Mesendoderm (in vitro differentiated cells): ENCODE measurements around the gene SCFD2.

Source experiments
- DNase-seq: peaks from one replicate; pipeline ENCODE4 v3.0.0; 2013
- H2AK5ac ChIP-seq: 2 replicates; pipeline ENCODE4 v1.6.1; 2013; ENCODE audit warnings: low read length, inconsistent platforms
- H2BK120ac ChIP-seq: 2 replicates; pipeline ENCODE4 v1.6.1; 2013; ENCODE audit warnings: low read depth, mild to moderate bottlenecking, low read length, moderate library complexity, mixed read lengths
- H2BK15ac ChIP-seq: replicated peaks from 2 replicates; pipeline ENCODE4 v1.6.1; 2013; ENCODE audit warnings: low read depth, mild to moderate bottlenecking, moderate library complexity
- H2BK5ac ChIP-seq: 2 replicates; pipeline ENCODE4 v1.6.1; 2013; ENCODE audit warnings: low read length, inconsistent platforms
- H3K18ac ChIP-seq: 2 replicates; pipeline ENCODE4 v1.6.1; 2013; ENCODE audit warnings: mild to moderate bottlenecking, low read length, mixed read lengths
- H3K23ac ChIP-seq: one replicate; pipeline ENCODE4 v1.6.1; 2013; ENCODE audit warnings: low read length
- H3K27ac ChIP-seq: 2 replicates; pipeline ENCODE4 v1.5.1; 2013; ENCODE audit warnings: low read depth, mild to moderate bottlenecking, inconsistent platforms, low read length, moderate library complexity
- H3K27me3 ChIP-seq: 2 replicates; pipeline ENCODE4 v1.6.1; 2013; ENCODE audit warnings: low read length, control low read depth, mild to moderate bottlenecking, inconsistent platforms; ENCODE audit not compliant: insufficient read depth, poor library complexity
- H3K36me3 ChIP-seq: 2 replicates; pipeline ENCODE4 v1.6.1; 2013; ENCODE audit warnings: low read length, inconsistent platforms; ENCODE audit not compliant: control insufficient read depth, insufficient read depth
- H3K4ac ChIP-seq: one replicate; pipeline ENCODE4 v1.6.1; 2013; ENCODE audit warnings: low read depth, mild to moderate bottlenecking, low read length, moderate library complexity
- H3K4me1 ChIP-seq: 2 replicates; pipeline ENCODE4 v1.6.1; 2013; ENCODE audit warnings: low read depth, low read length, inconsistent platforms; ENCODE audit not compliant: control insufficient read depth
- H3K4me2 ChIP-seq: 2 replicates; pipeline ENCODE4 v1.6.1; 2013; ENCODE audit warnings: low read length
- H3K4me3 ChIP-seq: 2 replicates; pipeline ENCODE4 v1.5.1; 2013; ENCODE audit warnings: mild to moderate bottlenecking, low read length
- H3K56ac ChIP-seq: one replicate; pipeline ENCODE4 v1.6.1; 2013; ENCODE audit warnings: low read length
- H3K79me1 ChIP-seq: 2 replicates; pipeline ENCODE4 v1.6.1; 2013; ENCODE audit warnings: low read length, inconsistent platforms
- H3K79me2 ChIP-seq: 2 replicates; pipeline ENCODE4 v1.6.1; 2013; ENCODE audit warnings: mild to moderate bottlenecking, low read length; ENCODE audit not compliant: control insufficient read depth, insufficient read depth
- H3K9ac ChIP-seq: 2 replicates; pipeline ENCODE4 v1.6.1; 2013; ENCODE audit warnings: low read length, inconsistent platforms
- H4K5ac ChIP-seq: one replicate; pipeline ENCODE4 v1.6.1; 2013; ENCODE audit warnings: low read length
- H4K8ac ChIP-seq: one replicate; pipeline ENCODE4 v1.6.1; 2013; ENCODE audit warnings: low read depth, mild to moderate bottlenecking, control low read depth, low read length, moderate library complexity
- WGBS: extraction: QIAGEN DNeasy Blood & Tissue Kit; methylation state at CpG from one replicate; pipeline ENCODE4 v1.1.7; 2013; ENCODE audit warnings: low lambda C conversion rate, missing lambda C conversion rate; ENCODE audit not compliant: insufficient coverage; ENCODE audit errors: extremely low coverage; 5-methylcytosine and 5-hydroxymethylcytosine counted together

The SCFD2 gene

DNA sequence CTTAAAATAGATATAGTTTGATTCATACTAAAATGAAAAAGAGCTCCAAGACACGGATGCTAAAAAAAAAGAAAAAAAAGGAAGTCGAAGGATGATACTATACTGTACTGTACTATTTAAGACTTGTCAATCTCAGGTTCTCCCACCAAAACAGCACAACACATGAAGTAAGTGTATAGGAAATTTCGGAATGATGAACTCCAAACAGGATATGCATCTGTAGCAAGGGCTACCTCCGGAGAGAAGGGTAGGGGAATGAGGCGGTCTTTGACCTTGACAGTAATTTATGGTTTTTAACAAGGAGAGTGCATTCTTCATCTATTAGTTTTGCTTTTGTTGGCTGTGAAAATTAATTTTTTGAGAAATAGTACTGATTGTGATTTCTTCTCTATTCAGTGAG, 11.0 kb upstream of the SCFD2 start:
- H3K18ac ChIP-seq, result no peak overlapping the region
- H3K56ac ChIP-seq, result peak overlapping the region; percentile 3
- no peak overlapping the region for H3K4me2 ChIP-seq
- no peak overlapping the region for H2BK120ac ChIP-seq
- H4K5ac ChIP-seq, result no peak overlapping the region
- H3K79me2 ChIP-seq, result peaks cover 29% of the 10 kb centered on the region
- H3K4ac ChIP-seq, result no peak overlapping the region
- no peaks in the 10 kb centered on the region for H3K36me3 ChIP-seq
- H3K4me3 ChIP-seq, result no peak overlapping the region
- H2BK5ac ChIP-seq, result no peak overlapping the region
- H3K23ac ChIP-seq, result no peak overlapping the region
- H3K4me1 ChIP-seq, result peaks cover 2% of the 10 kb centered on the region
- H4K8ac ChIP-seq, result no peak overlapping the region
- no peak overlapping the region for H2BK15ac ChIP-seq
- peak overlapping the region; percentile 54 for H3K9ac ChIP-seq
- WGBS, result no CpG with 5 or more reads among the region's 5 CpGs
- no peaks in the 10 kb centered on the region for H3K27me3 ChIP-seq
- DNase-seq, result no peak
- peaks cover 1% of the 10 kb centered on the region for H3K79me1 ChIP-seq
- no peak overlapping the region for H2AK5ac ChIP-seq
- H3K27ac ChIP-seq, result no peak overlapping the region

DNA sequence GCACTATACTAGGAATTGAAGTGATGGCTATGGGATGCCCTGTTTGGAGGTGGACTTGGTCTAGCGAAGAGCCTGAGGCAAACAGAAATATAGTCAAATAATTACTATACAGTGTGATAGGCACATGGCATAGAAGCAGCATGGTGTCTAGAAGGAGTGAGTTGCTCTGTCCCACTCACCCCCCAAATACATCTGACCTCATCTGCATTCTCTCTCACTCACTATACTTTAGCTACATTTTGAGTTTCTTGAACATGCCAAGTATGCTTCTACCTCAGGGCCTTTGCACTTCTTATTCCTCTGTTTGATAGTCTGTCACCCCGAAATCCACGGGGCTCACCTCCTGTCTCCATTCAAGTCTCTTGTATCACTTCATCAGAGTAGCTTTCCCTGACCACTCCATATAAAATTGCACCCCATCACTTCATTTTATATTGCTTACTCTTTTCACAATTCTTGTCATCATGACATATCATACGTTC, 9.0 kb upstream of the SCFD2 start:
- Histone ChIP-seq H2AK5ac (no peak overlapping the region), H3K4ac (peak overlapping the region; percentile 36), H3K18ac (no peak overlapping the region), H2BK15ac (no peak overlapping the region), H3K4me1 (peaks cover 2% of the 10 kb centered on the region), H3K79me1 (no peaks in the 10 kb centered on the region), H3K4me2 (no peak overlapping the region), H3K23ac (no peak overlapping the region), H3K9ac (no peak overlapping the region), H3K79me2 (peaks cover 19% of the 10 kb centered on the region), H3K27me3 (no peaks in the 10 kb centered on the region), H4K8ac (no peak overlapping the region), H3K56ac (no peak overlapping the region), H3K4me3 (no peak overlapping the region), H4K5ac (no peak overlapping the region), H2BK120ac (no peak overlapping the region), H3K36me3 (no peaks in the 10 kb centered on the region), H3K27ac (no peak overlapping the region), H2BK5ac (no peak overlapping the region)
- no peak for DNase-seq
- WGBS, result no CpG with 5 or more reads among the region's 4 CpGs

DNA sequence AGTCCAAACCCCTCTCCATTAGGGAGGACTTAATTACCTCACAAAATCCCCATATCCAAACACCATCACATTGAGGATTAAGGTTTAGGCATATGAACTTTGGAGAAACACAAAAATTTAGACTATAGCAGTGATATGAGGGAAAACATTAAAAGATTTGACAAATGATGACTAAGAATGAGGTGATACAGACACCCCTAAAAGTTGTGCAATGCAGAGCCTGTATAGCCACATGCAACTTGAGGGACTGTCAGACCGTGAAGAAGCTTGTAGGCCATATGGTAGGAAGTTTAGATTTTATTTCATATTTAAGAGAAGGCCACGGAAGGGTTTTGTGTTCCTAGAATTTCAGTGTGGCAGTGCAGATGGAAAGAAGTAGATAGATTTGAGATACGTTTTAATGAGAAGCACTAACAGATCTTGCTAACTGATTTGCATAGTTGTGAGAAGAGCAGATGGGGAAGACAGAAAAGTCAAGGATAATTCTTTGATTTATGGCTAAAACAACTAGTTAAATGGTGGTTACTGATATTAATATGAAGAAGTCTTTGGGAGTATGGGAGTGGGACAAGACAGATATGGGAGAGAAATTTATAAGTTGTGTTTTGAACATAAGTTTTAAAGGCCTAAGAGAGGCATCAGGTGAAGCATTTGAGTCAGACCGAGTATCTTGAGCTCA, 6.1 kb upstream of the SCFD2 start:
- DNase-seq, result no peak
- no peak overlapping the region for H3K56ac ChIP-seq
- H3K4me2 ChIP-seq, result no peak overlapping the region
- no peak overlapping the region for H2AK5ac ChIP-seq
- no peak overlapping the region for H3K9ac ChIP-seq
- WGBS, result 100% methylated on average over 1 of the region's 4 CpGs
- H2BK5ac ChIP-seq, result no peak overlapping the region
- H3K4me3 ChIP-seq, result no peak overlapping the region
- no peak overlapping the region for H3K23ac ChIP-seq
- H3K27me3 ChIP-seq, result no peaks in the 10 kb centered on the region
- H4K5ac ChIP-seq, result no peak overlapping the region
- peaks cover 2% of the 10 kb centered on the region for H3K4me1 ChIP-seq
- no peak overlapping the region for H3K18ac ChIP-seq
- H3K4ac ChIP-seq, result no peak overlapping the region
- no peaks in the 10 kb centered on the region for H3K36me3 ChIP-seq
- H3K27ac ChIP-seq, result no peak overlapping the region
- no peaks in the 10 kb centered on the region for H3K79me1 ChIP-seq
- H2BK120ac ChIP-seq, result no peak overlapping the region
- no peak overlapping the region for H4K8ac ChIP-seq
- no peak overlapping the region for H2BK15ac ChIP-seq
- H3K79me2 ChIP-seq, result no peaks in the 10 kb centered on the region

DNA sequence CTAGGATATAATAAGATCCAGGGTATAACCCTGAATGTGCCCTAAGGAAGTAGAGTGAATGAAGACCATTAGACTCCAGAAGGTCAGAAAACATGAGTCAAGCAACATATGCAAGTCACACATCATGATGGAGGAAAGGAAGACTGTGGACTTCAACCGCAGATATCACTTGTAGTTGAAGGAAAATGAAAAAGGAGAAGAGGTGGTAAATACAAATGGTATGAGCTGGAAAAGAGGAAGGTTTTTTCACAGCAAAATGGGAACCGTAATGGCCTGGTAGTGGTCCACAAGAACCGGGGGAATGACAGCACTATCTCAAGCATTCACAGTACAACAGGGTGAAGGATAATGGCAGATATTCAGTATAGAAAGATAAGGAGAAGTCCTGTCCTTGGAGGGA, 5.2 kb upstream of the SCFD2 start:
- Histone ChIP-seq H3K36me3 (no peaks in the 10 kb centered on the region), H3K27ac (no peak overlapping the region), H4K5ac (no peak overlapping the region), H3K79me2 (no peaks in the 10 kb centered on the region), H3K23ac (no peak overlapping the region), H3K18ac (no peak overlapping the region), H3K4me1 (peaks cover 2% of the 10 kb centered on the region), H2BK15ac (no peak overlapping the region), H3K4me3 (no peak overlapping the region), H3K9ac (no peak overlapping the region), H3K56ac (no peak overlapping the region), H2BK120ac (no peak overlapping the region), H3K27me3 (no peaks in the 10 kb centered on the region), H2BK5ac (no peak overlapping the region), H3K4ac (no peak overlapping the region), H4K8ac (no peak overlapping the region), H3K79me1 (no peaks in the 10 kb centered on the region), H3K4me2 (no peak overlapping the region), H2AK5ac (no peak overlapping the region)
- WGBS, result no CpG with 5 or more reads among the region's 3 CpGs
- DNase-seq, result no peak

DNA sequence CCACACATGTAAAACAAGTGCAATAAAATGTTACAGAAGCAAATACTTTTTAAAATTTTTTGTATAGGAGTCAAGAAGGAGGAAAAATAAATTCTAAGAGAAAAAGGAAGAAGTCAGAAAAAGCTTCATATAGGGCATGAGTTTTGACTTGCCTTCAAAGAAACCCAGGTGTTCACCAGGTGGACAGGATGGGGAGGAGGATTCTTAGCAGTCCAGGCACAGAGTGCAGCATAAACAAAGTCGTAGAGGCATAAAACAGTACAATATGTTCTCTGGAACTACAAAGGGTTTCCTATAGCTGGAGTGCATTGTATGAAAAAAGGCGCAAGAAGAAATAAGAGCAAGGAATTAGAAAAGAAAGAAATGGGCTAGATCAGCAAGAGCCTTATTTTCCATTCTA, 1.9 kb upstream of the SCFD2 start:
- H2BK120ac ChIP-seq, result no peak overlapping the region
- H3K27me3 ChIP-seq, result no peaks in the 10 kb centered on the region
- H3K23ac ChIP-seq, result no peak overlapping the region
- no peak overlapping the region for H4K5ac ChIP-seq
- no peak overlapping the region for H2BK5ac ChIP-seq
- no CpG with 5 or more reads among the region's 2 CpGs for WGBS
- no peak overlapping the region for H3K56ac ChIP-seq
- H3K4me3 ChIP-seq, result no peak overlapping the region
- no peak overlapping the region for H4K8ac ChIP-seq
- H3K27ac ChIP-seq, result no peak overlapping the region
- H3K4me2 ChIP-seq, result no peak overlapping the region
- no peak for DNase-seq
- peaks cover 2% of the 10 kb centered on the region for H3K4me1 ChIP-seq
- H3K18ac ChIP-seq, result no peak overlapping the region
- no peak overlapping the region for H2AK5ac ChIP-seq
- peaks cover 6% of the 10 kb centered on the region for H3K79me1 ChIP-seq
- no peaks in the 10 kb centered on the region for H3K36me3 ChIP-seq
- peaks cover 4% of the 10 kb centered on the region for H3K79me2 ChIP-seq
- H3K4ac ChIP-seq, result no peak overlapping the region
- H3K9ac ChIP-seq, result no peak overlapping the region
- H2BK15ac ChIP-seq, result no peak overlapping the region

DNA sequence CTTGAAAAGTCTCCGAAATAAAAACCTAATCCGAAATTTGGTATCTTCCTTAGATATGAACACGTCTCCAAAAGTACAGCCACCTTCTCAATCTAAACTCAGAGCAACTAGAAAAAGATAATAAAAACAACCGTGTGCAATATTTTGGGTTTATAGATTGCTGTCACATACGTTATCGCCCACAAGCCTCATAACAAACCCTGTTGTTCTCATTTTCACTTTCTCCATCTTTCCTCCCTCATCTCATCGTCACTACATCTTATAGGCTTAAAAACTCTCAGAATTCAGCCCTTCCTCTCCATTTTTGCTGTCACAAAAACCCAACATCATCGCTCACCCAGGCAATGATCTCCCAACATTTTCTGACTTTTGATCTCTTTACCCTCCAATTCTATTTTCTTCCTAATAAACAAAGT, 448 bp upstream of the SCFD2 start:
- H3K79me2 ChIP-seq, result peaks cover 5% of the 10 kb centered on the region
- no peak overlapping the region for H3K27ac ChIP-seq
- 100% methylated on average over 1 of the region's 8 CpGs for WGBS
- H3K9ac ChIP-seq, result no peak overlapping the region
- no peaks in the 10 kb centered on the region for H3K36me3 ChIP-seq
- H2BK15ac ChIP-seq, result no peak overlapping the region
- no peak overlapping the region for H3K4ac ChIP-seq
- peaks cover 2% of the 10 kb centered on the region for H3K4me1 ChIP-seq
- no peak overlapping the region for H2BK5ac ChIP-seq
- DNase-seq, result no peak
- no peak overlapping the region for H2AK5ac ChIP-seq
- H3K18ac ChIP-seq, result no peak overlapping the region
- H4K8ac ChIP-seq, result peak overlapping the region; percentile 93
- H3K23ac ChIP-seq, result no peak overlapping the region
- peak overlapping the region; percentile 61 for H3K4me2 ChIP-seq
- H3K27me3 ChIP-seq, result no peaks in the 10 kb centered on the region
- no peak overlapping the region for H4K5ac ChIP-seq
- no peak overlapping the region for H3K56ac ChIP-seq
- peak overlapping the region; percentile 26 for H3K4me3 ChIP-seq
- no peak overlapping the region for H2BK120ac ChIP-seq
- peaks cover 6% of the 10 kb centered on the region for H3K79me1 ChIP-seq
